Measurements from ENCODE around the gene PHIP. TPM values are rescaled to one million over a fixed set of nuclear protein-coding genes. Genes with fewer than 3 reads are reported as not detected.

PHIP gene
- total and polyA plus RNA-seq, 2 of the 8 experiments (the other 6 are each of a cell fraction or from before 2014, with no cell fraction given), result 7.3 to 56.2 TPM

DNA sequence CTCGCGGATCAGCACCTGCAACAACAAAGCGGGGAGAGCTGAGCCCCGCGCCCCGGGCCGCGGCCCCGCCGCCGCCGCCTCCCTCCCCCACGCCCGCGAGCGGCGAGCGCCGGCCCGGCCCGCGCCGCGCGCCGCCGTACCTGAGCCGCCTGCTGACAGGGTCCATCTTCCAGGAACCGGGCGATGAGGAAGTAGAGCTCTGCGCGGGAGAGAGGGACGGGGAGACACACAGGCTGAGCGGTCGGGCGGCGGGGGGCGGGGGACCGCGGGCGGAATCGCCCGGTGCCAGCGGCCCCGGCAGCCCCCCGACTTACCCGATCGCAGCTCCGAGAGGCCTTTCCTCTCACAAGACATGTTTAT, 359 bp downstream of the PHIP start:
- peaks cover 3% of the 10 kb centered on the region for H3K23me2 ChIP-seq (ENCODE audit: low read depth, low read length)
- WGBS, 2 experiments (ENCODE audit: extremely low coverage in 1 of 2, insufficient coverage in 1 of 2, insufficient read length in 1 of 2, insufficient replicate concordance in 2 of 2, low coverage in 1 of 2, low lambda C conversion rate in 2 of 2, missing lambda C conversion rate in 1 of 2), result 0% methylated on average over 16 of the region's 49 CpGs; no CpG with 5 or more reads in 1 of the 2 experiments
- peaks cover 0 to 5% (median 0%) of the 10 kb centered on the region in 4 experiments; a peak in 2 of 8 replicates for H3K36me3 ChIP-seq (ENCODE audit: control insufficient read depth in 2 of 4, insufficient read depth in 4 of 4, low read length in 3 of 4)
- DNase-seq (ENCODE audit: low read depth in 1 of 2, low spot score in 2 of 2) (no peak), FAIRE-seq (no peak)
- H3K79me1 ChIP-seq (ENCODE audit: low read depth, low read length), result no peaks in the 10 kb centered on the region
- H2BK15ac ChIP-seq (ENCODE audit: low read length), result no peak overlapping the region
- no peak overlapping the region for H2BK20ac ChIP-seq (ENCODE audit: low read length)
- H3K79me2 ChIP-seq (ENCODE audit: control insufficient read depth in 1 of 2, insufficient read depth in 2 of 2, low read length in 2 of 2), result peaks cover 4 to 41% of the 10 kb centered on the region in 2 experiments; a peak in 3 of 4 replicates
- peak overlapping the region; percentile 97 for H2BK5ac ChIP-seq (ENCODE audit: low read depth, low read length)
- H2AFZ ChIP-seq (ENCODE audit: low read length), result no peak overlapping the region
- H3K4me1 ChIP-seq (replicated peaks in 1 of 4; ENCODE audit: control insufficient read depth in 3 of 4, insufficient read depth in 4 of 4, low read length in 3 of 4), result peaks cover 0 to 12% (median 0%) of the 10 kb centered on the region in 4 experiments; a peak in 1 of 7 replicates
- H4K20me1 ChIP-seq (replicated peaks in 1 of 2; ENCODE audit: control insufficient read depth in 1 of 2, insufficient read depth in 2 of 2, low read length in 2 of 2), result peaks cover 3 to 5% of the 10 kb centered on the region in 2 experiments
- POLR2A ChIA-PET (ENCODE audit: partially characterized antibody), result interaction anchor here (0.8 to 4.0 kb wide), 13 partner anchors 8 to 162 kb away, joined by 3 to 20 read pairs (median 5); no protein-coding TSS in a partner anchor
- no peak overlapping the region for H2AK5ac ChIP-seq (ENCODE audit: low read depth, low read length)
- peak overlapping the region; percentile 99 for H4K5ac ChIP-seq (ENCODE audit: insufficient read length, low read depth, low read length)
- H3K56ac ChIP-seq (replicated peaks; ENCODE audit: insufficient read length, low read depth, low read length), result peak overlapping the region; percentile 87
- no peak overlapping the region for H3K14ac ChIP-seq (ENCODE audit: insufficient read length)
- H2BK120ac ChIP-seq (replicated peaks; ENCODE audit: low read depth, low read length), result no peak overlapping the region
- peaks cover 0 to 1% (median 0%) of the 10 kb centered on the region in 4 experiments; a peak in 1 of 7 replicates for H3K27me3 ChIP-seq (replicated peaks in 1 of 4; ENCODE audit: control insufficient read depth in 3 of 4, extremely low read depth in 1 of 4, insufficient read depth in 3 of 4, low read length in 3 of 4)
- CTCF ChIA-PET (ENCODE audit: partially characterized antibody), result interaction anchor here (0.8 kb wide), 1 partner anchor 10 kb away, joined by 3 read pairs; no protein-coding TSS in a partner anchor
- peak overlapping the region; percentile 80 to 95; a peak in 2 of 4 replicates for H3K4me2 ChIP-seq (ENCODE audit: insufficient read depth in 1 of 2, low read depth in 2 of 2, low read length in 2 of 2)
- no peak overlapping the region; the same call in 1 of the 2 replicates for H3K18ac ChIP-seq (ENCODE audit: extremely low read depth, low read length)
- peak overlapping the region; percentile 85 to 99 (median 88) for H3K9ac ChIP-seq (replicated peaks in 1 of 4; ENCODE audit: extremely low read depth in 1 of 4, low read depth in 3 of 4, low read length in 3 of 4)
- peak overlapping the region; percentile 98 for H4K8ac ChIP-seq (ENCODE audit: extremely low read depth, insufficient read depth, low read length)
- peak overlapping the region; percentile 80 for H4K91ac ChIP-seq (replicated peaks; ENCODE audit: insufficient read length, low read length)
- no peak overlapping the region for H2BK12ac ChIP-seq (ENCODE audit: low read depth, low read length)
- H3K4ac ChIP-seq (replicated peaks; ENCODE audit: insufficient read length, low read depth, low read length), result no peak overlapping the region
- no peaks in the 10 kb centered on the region for H3K9me3 ChIP-seq (ENCODE audit: insufficient read depth in 2 of 2, low read depth in 1 of 2, low read length in 1 of 2)
- H3K4me3 ChIP-seq (ENCODE audit: extremely low read depth in 1 of 4, insufficient read depth in 2 of 4, low read depth in 3 of 4, low read length in 4 of 4), result peak overlapping the region; percentile 88 to 98 (median 94)
- H3K23ac ChIP-seq (ENCODE audit: insufficient read length), result no peak overlapping the region
- peak overlapping the region; percentile 93 for H3K27ac ChIP-seq (ENCODE audit: low read depth, low read length)
- no peak for TF ChIP-seq SP1 (IDR thresholded peaks at IDR 0.05; ENCODE audit: low read depth, low read length)
- no peak for TF ChIP-seq JUN (IDR thresholded peaks at IDR 0.05; ENCODE audit: low read depth, low read length)
- TF ChIP-seq RBBP5 (IDR thresholded peaks at IDR 0.05; ENCODE audit: borderline replicate concordance, low read depth, low read length), result no peak; the same call in 1 of the 2 replicates
- TF ChIP-seq, protein P1, sequence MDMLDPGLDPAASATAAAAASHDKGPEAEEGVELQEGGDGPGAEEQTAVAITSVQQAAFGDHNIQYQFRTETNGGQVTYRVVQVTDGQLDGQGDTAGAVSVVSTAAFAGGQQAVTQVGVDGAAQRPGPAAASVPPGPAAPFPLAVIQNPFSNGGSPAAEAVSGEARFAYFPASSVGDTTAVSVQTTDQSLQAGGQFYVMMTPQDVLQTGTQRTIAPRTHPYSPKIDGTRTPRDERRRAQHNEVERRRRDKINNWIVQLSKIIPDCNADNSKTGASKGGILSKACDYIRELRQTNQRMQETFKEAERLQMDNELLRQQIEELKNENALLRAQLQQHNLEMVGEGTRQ (IDR thresholded peaks at IDR 0.05; ENCODE audit: low read length), result no peak
- no peak for TF ChIP-seq POU5F1 (IDR thresholded peaks at IDR 0.05; ENCODE audit: low read depth, low read length)

Data from H1 (cell line).